ENCODE data around the gene RGL3.
"Not testable (repeated sequence)": the region's sequence is repeated elsewhere in the genome, so short reads cannot be mapped to it uniquely, and the experiment has no call there.

RGL3 gene

DNA sequence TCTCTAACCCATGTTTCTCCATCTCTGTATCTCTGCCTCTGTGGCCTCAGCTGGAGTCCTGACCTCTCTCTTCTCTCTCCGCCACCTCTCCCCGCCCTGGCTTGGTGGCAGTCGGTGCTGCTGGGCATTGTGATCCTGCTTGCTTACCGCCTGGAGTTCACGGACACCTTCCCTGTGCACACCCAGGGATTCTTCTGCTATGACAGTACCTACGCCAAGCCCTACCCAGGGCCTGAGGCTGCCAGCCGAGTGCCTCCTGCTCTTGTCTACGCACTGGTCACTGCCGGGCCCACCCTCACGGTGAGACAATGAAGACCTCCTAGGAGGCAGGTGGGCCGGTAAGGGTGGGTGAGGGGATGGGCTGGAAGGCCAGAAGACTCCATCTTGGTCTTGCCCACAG is 59.7 kb downstream of the RGL3 start:
- no peak overlapping the region for H3K4me3 ChIP-seq (ENCODE audit: control insufficient read depth, low read depth, low read length)
- DNase-seq (ENCODE audit: low read depth): no peak
- TF ChIP-seq, protein P1, sequence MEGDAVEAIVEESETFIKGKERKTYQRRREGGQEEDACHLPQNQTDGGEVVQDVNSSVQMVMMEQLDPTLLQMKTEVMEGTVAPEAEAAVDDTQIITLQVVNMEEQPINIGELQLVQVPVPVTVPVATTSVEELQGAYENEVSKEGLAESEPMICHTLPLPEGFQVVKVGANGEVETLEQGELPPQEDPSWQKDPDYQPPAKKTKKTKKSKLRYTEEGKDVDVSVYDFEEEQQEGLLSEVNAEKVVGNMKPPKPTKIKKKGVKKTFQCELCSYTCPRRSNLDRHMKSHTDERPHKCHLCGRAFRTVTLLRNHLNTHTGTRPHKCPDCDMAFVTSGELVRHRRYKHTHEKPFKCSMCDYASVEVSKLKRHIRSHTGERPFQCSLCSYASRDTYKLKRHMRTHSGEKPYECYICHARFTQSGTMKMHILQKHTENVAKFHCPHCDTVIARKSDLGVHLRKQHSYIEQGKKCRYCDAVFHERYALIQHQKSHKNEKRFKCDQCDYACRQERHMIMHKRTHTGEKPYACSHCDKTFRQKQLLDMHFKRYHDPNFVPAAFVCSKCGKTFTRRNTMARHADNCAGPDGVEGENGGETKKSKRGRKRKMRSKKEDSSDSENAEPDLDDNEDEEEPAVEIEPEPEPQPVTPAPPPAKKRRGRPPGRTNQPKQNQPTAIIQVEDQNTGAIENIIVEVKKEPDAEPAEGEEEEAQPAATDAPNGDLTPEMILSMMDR (IDR thresholded peaks at IDR 0.05; ENCODE audit: control insufficient read depth, insufficient read depth, low read depth, low read length, missing control alignments): no peak

DNA sequence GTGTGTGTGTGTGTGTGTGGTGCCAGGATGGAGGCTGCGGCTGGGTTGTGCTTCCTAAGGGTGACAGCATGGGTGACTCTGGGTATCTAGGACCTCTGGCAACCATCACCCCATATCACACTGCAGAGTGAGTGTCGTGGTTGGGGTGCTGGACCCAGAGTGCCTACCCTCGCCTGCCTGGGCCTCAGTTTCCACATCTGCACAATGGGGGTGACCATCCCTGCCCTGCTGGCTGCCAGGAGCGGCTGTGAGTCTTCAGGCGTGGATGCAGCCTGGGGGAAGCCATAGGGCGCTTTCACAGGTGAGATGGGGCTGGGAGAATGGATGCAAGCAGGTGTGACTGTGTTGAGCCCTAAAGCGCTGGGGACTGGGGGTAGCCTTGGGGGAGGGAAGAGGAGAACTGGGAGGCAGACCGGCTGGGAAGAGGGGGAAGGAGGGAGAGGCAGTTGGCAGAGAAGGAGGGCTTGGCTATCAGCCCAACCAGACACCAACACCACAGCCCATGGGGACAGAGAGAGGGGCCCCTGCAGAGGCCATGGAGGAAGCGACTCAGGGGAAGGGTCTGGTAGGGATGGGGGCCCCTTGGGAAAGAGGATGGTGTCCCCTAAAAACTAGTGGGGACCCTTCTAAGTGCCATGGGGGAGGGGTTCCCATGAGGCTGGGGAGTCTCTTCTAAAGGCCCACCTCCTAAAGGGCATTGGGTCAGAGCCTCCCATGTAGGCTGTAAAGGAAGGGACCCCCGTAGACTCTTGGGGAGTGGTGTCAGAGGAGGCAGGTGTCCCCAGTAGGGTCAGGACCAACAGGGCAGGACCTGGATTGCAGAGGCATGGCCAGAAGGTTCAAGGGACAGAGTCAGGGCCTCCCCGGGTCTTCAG is 62.2 kb downstream of the RGL3 start:
- no peak for DNase-seq (ENCODE audit: low read depth)
- 0 out of 2 replicates have a peak overlapping the region, but pooled peaks have one; percentile 94 for H3K4me3 ChIP-seq (ENCODE audit: control insufficient read depth, low read depth, low read length)
- TF ChIP-seq, protein P1 (IDR thresholded peaks at IDR 0.05; ENCODE audit: control insufficient read depth, insufficient read depth, low read depth, low read length, missing control alignments): no peak

DNA sequence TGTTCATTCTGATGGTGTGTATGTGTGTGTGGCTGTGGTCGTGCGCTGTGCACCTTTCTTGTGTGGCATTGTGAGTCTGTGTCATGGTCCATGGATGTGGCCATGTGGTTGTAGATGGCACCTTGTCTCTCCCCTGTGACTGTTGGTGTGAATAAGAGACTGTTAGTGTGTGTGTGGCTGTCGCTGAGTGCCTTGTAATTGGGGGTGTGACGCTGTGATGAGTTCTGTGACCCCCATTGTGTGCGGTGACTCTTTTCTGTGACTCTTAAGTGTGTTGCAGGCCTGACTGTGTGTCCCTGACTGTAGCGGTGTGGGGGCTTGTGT is 63.1 kb downstream of the RGL3 start:
- DNase-seq (ENCODE audit: low read depth): no peak
- TF ChIP-seq, protein P1 (IDR thresholded peaks at IDR 0.05; ENCODE audit: control insufficient read depth, insufficient read depth, low read depth, low read length, missing control alignments): no peak
- H3K4me3 ChIP-seq (ENCODE audit: control insufficient read depth, low read depth, low read length): peak overlapping the region; percentile 94

DNA sequence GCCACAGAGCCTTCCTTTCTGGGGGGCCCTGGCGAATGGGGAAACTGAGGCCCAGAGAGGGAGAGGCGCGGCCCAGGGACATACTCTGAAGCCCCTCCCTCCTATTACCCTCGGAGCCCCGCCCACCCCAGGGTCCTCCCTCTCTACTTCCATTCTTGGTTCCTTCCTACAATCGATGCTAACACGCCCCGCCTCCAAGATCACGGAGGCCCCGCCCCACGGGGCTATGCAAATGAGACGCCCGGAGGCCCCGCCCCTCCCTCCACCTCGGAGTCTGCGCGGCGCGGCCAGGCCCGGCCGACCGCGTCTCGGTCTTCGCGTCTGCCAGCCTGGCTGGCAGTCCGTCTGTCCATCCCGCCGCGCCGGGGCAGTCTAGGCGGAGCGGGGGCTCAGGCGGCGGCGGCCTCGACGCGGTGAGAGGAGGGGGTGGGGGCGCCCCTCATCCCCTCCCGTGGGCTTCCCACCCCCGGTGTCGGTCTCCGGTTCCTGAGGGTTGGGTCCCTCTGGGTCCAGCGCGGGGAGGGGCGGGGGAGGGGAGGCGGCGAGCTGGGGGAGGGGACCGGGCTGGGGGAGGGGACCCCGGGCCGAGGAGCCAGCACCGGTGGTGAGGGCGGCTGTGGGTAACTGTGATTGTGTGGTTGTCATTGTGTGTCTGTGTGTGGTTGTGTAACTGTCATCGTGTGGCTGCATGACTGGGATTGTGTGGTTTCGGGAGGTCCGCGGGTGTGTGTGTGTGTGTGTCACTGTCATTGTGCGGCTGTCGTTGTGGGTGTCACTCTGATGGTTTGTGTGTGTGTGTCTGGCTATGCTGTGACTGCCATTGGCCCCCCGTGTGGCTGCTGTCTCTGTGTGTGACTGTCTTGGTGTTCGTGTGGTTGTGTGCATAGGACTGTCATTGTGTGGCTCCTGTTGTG is 63.7 kb downstream of the RGL3 start, which contains the start of gene PLPPR2:
TSS of gene PLPPR2 (plus strand) at position 273 of the 914 bp plus-strand sequence. CDS start 2,242 bp downstream, outside the sequence.
- peak; percentile 34 for DNase-seq (ENCODE audit: low read depth)
- TF ChIP-seq, protein P1 (IDR thresholded peaks at IDR 0.05; ENCODE audit: control insufficient read depth, insufficient read depth, low read depth, low read length, missing control alignments): no peak
- peak within 1 kb of the TSS; percentile 94 for H3K4me3 ChIP-seq (ENCODE audit: control insufficient read depth, low read depth, low read length)

DNA sequence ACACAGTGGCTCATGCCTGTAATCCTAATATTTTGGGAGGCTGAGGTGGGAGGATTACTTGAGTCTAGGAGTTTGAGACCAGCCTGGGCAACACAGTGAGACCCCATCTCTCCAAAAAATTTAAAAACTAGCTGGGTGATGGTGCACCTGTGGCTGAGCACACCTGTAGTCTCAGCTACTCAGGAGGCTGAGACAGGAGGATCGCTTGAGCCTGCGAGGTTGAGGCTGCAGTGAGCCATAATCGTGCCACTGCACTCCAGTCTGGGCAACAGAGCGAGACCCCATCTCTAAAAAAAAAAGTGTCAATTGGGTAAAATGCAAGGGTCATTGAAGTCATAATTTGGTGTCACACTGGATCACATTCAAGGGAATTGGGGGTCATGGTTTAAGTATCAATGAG is 65.0 kb downstream of the RGL3 start:
- DNase-seq (ENCODE audit: low read depth); H3K4me3 ChIP-seq (ENCODE audit: control insufficient read depth, low read depth, low read length): not testable (repeated sequence)

DNA sequence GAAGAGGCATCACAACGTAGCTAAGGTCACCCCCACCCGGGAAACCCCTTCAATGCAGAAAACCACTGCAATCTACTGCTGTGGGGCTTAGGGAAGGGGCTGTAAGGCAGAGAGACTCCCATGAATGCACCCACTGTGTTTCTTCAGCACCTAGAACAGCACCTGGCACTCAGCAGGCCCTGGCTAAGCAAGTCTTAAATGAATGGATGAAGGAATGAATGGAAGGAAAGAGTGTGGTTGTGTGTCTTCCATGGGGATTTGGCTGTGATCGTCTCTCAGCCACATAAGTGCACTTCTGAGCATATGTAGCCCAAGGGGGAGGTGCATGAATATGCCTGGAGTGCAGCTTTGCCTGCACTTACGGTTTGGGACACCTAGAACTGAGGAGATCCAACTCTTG is 69.9 kb downstream of the RGL3 start:
- TF ChIP-seq, protein P1 (IDR thresholded peaks at IDR 0.05; ENCODE audit: control insufficient read depth, insufficient read depth, low read depth, low read length, missing control alignments): no peak
- no peak overlapping the region for H3K4me3 ChIP-seq (ENCODE audit: control insufficient read depth, low read depth, low read length)
- DNase-seq (ENCODE audit: low read depth): no peak

Measured in AG09309 (cell line).